GM23248 (cell line): ENCODE results near the gene CSPG4. TPM values are rescaled to one million over a fixed set of nuclear protein-coding genes. Genes with fewer than 3 reads are reported as not detected.
"Not testable (repeated sequence)": the region's sequence is repeated elsewhere in the genome, so short reads cannot be mapped to it uniquely, and the experiment has no call there.

Experiments
- DNase-seq: peaks from one replicate; pipeline ENCODE4 v3.0.0-alpha.2; 2015
- H2AFZ ChIP-seq: fragments of 200-600 bp; sonication (generic); 2 replicates; pipeline ENCODE4 v1.6.1; 2016; ENCODE audit warnings: antibody characterized with exemption
- H3F3A ChIP-seq: fragments of 200-600 bp; sonication (generic); 2 replicates; pipeline ENCODE4 v1.6.1; 2016; ENCODE audit warnings: mild to moderate bottlenecking, antibody characterized with exemption, mixed run types; ENCODE audit not compliant: insufficient read depth
- H3K27ac ChIP-seq: fragments of 200-600 bp; sonication (generic); 2 replicates; pipeline ENCODE4 v1.5.1; 2016; ENCODE audit warnings: mild to moderate bottlenecking
- H3K27me3 ChIP-seq: fragments of 200-600 bp; sonication (generic); replicated peaks from 2 replicates; pipeline ENCODE4 v1.6.1; 2016; ENCODE audit warnings: mild to moderate bottlenecking; ENCODE audit not compliant: insufficient read depth
- H3K36me3 ChIP-seq: fragments of 200-600 bp; sonication (generic); 2 replicates; pipeline ENCODE4 v1.6.1; 2016; ENCODE audit warnings: low read depth, mild to moderate bottlenecking
- H3K4me1 ChIP-seq: fragments of 200-600 bp; sonication (generic); 2 replicates; pipeline ENCODE4 v1.6.1; 2016; ENCODE audit warnings: mild to moderate bottlenecking; ENCODE audit not compliant: insufficient read depth
- H3K4me2 ChIP-seq: fragments of 200-600 bp; sonication (generic); one replicate; pipeline ENCODE4 v1.6.1; 2016; ENCODE audit warnings: mild to moderate bottlenecking; ENCODE audit not compliant: unreplicated experiment
- H3K4me3 ChIP-seq: fragments of 200-600 bp; sonication (generic); 2 replicates; pipeline ENCODE4 v1.5.1; 2016; ENCODE audit warnings: mild to moderate bottlenecking
- H3K79me2 ChIP-seq: fragments of 200-600 bp; sonication (generic); 2 replicates; pipeline ENCODE4 v1.6.1; 2016; ENCODE audit warnings: mild to moderate bottlenecking; ENCODE audit not compliant: insufficient read depth
- H3K9ac ChIP-seq: fragments of 200-600 bp; sonication (generic); 2 replicates; pipeline ENCODE4 v1.6.1; 2016; ENCODE audit warnings: mild to moderate bottlenecking
- H3K9me2 ChIP-seq: fragments of 200-600 bp; sonication (generic); 2 replicates; pipeline ENCODE4 v1.6.1; 2016; ENCODE audit warnings: mixed run types, mild to moderate bottlenecking, moderate library complexity; ENCODE audit not compliant: insufficient read depth
- H3K9me3 ChIP-seq: fragments of 200-600 bp; sonication (generic); one replicate; pipeline ENCODE4 v1.6.1; 2017; ENCODE audit warnings: low read depth
- H4K20me1 ChIP-seq: fragments of 200-600 bp; sonication (generic); 2 replicates; pipeline ENCODE4 v1.6.0; 2016; ENCODE audit not compliant: insufficient read depth
- EZH2 ChIP-seq: fragments of 200-600 bp; sonication (generic); IDR thresholded peaks from 2 replicates; pipeline ENCODE4 v1.6.1; 2018; ENCODE audit warnings: antibody characterized with exemption, mild to moderate bottlenecking; ENCODE audit not compliant: insufficient read depth, poor library complexity, severe bottlenecking
- EZH2phosphoT487 ChIP-seq: fragments of 200-600 bp; sonication (generic); IDR thresholded peaks from 2 replicates; pipeline ENCODE4 v1.6.1; 2018; ENCODE audit warnings: antibody characterized with exemption, moderate library complexity, mild to moderate bottlenecking, low read depth; ENCODE audit not compliant: insufficient read depth
- WGBS, 2 experiments: methylation state at CpG; one replicate each; pipeline ENCODE4 v1.1.6; 2015 to 2017; ENCODE audit warnings: low lambda C conversion rate in 2 of 2, low coverage in 1 of 2; ENCODE audit errors: missing lambda C conversion rate in 2 of 2; 5-methylcytosine and 5-hydroxymethylcytosine counted together
- in situ Hi-C: fragments of 300-500 bp; cut with MboI; formaldehyde crosslinking; loops from 2 replicates; pipeline ENCODE4 v1.15.0; 2020
- polyA plus RNA-seq: library from polyadenylated mRNA; unstranded; fragments of >200 nt; fragmentation: Nextera tagmentation; extraction: Ambion mirVana; gene quantifications from 2 replicates; pipeline ENCODE4 v1.2.1, GENCODE V29; 2016
- total RNA-seq: library from RNA; depleted of rRNA; stranded (reverse); fragments of >200 nt; shearing (Covaris generic); gene quantifications from 2 replicates; pipeline ENCODE4 v1.2.3, GENCODE V29; 2014

Gene CSPG4
- total and polyA plus RNA-seq, 2 experiments from 2014 or later: 5.3 to 25.8 TPM

DNA sequence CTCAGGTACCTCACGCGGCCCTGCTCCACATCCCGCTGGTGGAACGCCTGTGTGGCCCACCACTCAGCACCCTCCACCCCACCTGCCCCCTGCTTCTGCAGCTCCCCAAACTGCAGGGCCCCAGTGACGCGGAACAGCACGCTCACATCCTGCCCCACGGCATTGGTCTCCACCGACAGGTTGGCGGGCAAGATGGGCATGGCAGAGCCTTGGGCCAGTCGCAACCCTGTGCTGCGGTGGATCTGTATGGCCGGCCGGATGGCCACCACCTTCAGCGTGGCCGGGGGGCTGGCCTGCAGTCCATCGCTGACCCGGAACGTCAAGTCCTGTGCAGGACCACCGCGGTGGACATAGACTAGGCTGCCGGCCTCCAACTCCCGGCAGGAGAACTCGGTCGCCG is 23.8 kb downstream of the CSPG4 start:
- no peak overlapping the region for H3K4me2 ChIP-seq
- H3K4me1 ChIP-seq: peaks cover 5% of the 10 kb centered on the region
- H3K9ac ChIP-seq: no peak overlapping the region
- H3F3A ChIP-seq: peaks cover 4% of the 10 kb centered on the region
- no peaks in the 10 kb centered on the region for H3K9me3 ChIP-seq
- no peak overlapping the region for H2AFZ ChIP-seq
- no peaks in the 10 kb centered on the region for H3K36me3 ChIP-seq
- H3K27me3 ChIP-seq: no peaks in the 10 kb centered on the region
- H4K20me1 ChIP-seq: no peaks in the 10 kb centered on the region
- in situ Hi-C loops: no loop called here
- H3K27ac ChIP-seq: no peak overlapping the region
- no peak overlapping the region for H3K4me3 ChIP-seq
- 96 to 97% methylated on average over 18 to 26 of the region's 26 CpGs for WGBS, 2 experiments
- TF ChIP-seq EZH2phosphoT487 (no peak), EZH2 (no peak)
- no peaks in the 10 kb centered on the region for H3K79me2 ChIP-seq
- no peaks in the 10 kb centered on the region for H3K9me2 ChIP-seq
- no peak for DNase-seq

GRCh38 chr15:75688278-75688557 is 24.4 kb downstream of the CSPG4 start:
- no peak overlapping the region for H2AFZ ChIP-seq
- H3K4me3 ChIP-seq: no peak overlapping the region
- H3K79me2 ChIP-seq: no peaks in the 10 kb centered on the region
- TF ChIP-seq EZH2: no peak
- no peak for TF ChIP-seq EZH2phosphoT487
- H3K4me2 ChIP-seq: no peak overlapping the region
- H3F3A ChIP-seq: no peaks in the 10 kb centered on the region
- H3K9ac ChIP-seq: no peak overlapping the region
- 83 to 90% methylated on average over 7 of the region's 7 CpGs for WGBS, 2 experiments
- H4K20me1 ChIP-seq: no peaks in the 10 kb centered on the region
- no peaks in the 10 kb centered on the region for H3K27me3 ChIP-seq
- no peaks in the 10 kb centered on the region for H3K9me2 ChIP-seq
- DNase-seq: no peak
- in situ Hi-C loops: no loop called here
- no peak overlapping the region for H3K27ac ChIP-seq
- no peaks in the 10 kb centered on the region for H3K36me3 ChIP-seq
- no peaks in the 10 kb centered on the region for H3K9me3 ChIP-seq
- H3K4me1 ChIP-seq: no peaks in the 10 kb centered on the region

- no peak overlapping the region for H3K9ac ChIP-seq
- H3K4me3 ChIP-seq: no peak overlapping the region
- TF ChIP-seq EZH2phosphoT487 (no peak), EZH2 (no peak)
- H3K36me3 ChIP-seq: no peaks in the 10 kb centered on the region
- no peak overlapping the region for H3K27ac ChIP-seq
- H4K20me1 ChIP-seq: no peaks in the 10 kb centered on the region
- no peak for DNase-seq
- H3K79me2 ChIP-seq: no peaks in the 10 kb centered on the region
- no peak overlapping the region for H3K4me2 ChIP-seq
- no peaks in the 10 kb centered on the region for H3F3A ChIP-seq
- H3K4me1 ChIP-seq: no peaks in the 10 kb centered on the region
- no peaks in the 10 kb centered on the region for H3K9me2 ChIP-seq
- H3K27me3 ChIP-seq: no peaks in the 10 kb centered on the region
- H2AFZ ChIP-seq: no peak overlapping the region
- H3K9me3 ChIP-seq: no peaks in the 10 kb centered on the region
- WGBS, 2 experiments: 92 to 95% methylated on average over 38 to 43 of the region's 44 CpGs
- in situ Hi-C loops: no loop called here
Measured at GRCh38 chr15:75687486-75688277, 25.0 kb downstream of the CSPG4 start.

DNA sequence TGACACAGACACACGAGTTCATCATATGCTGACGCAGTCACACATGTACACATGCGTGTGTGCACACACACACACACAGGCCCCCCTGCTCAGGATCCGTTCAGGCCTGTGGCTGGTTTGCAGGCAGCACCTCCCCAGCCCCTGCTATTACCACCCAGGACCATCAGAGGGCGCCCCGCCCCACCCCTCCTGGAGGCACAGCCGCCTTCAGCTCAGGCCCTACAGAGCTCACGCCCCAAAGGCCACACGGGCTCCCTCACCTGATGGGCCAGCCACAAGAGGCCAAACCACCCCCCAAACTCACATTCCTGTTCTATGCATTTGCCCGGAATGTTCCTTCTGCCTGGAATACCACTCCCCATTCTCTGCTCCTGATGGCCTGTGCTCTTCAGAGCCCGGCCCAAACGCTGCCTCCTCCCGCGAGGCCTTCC is 26.4 kb downstream of the CSPG4 start:
- H3K27me3 ChIP-seq, H4K20me1 ChIP-seq, H3K9me3 ChIP-seq, H3K36me3 ChIP-seq, H3K9ac ChIP-seq, H3K4me2 ChIP-seq, H2AFZ ChIP-seq, in situ Hi-C loops, H3F3A ChIP-seq, H3K27ac ChIP-seq, H3K79me2 ChIP-seq, H3K4me3 ChIP-seq, H3K4me1 ChIP-seq, H3K9me2 ChIP-seq: not testable (repeated sequence)
- 40 to 50% methylated on average over 10 to 11 of the region's 14 CpGs for WGBS, 2 experiments
- peak; percentile 69 for DNase-seq

DNA sequence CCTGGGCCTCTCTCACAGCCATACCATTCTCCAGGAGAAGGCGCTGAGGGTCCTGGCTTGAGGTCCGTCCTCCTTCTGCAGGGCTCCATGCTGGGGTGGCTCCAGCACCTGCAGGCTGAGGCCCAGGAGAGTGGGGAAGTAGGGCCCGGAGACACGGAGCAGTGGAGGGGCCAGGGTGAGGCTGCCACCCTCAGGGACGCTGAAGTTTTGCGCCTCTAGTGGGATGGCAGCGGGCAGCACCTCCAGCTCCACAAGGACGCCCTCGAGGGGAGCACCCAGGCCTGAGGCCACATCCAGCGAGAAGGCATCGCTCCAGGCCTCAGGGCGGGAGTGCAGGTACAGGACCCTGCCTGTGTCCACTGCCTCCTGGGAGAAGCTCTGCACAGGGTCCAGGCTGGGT is 27.5 kb downstream of the CSPG4 start:
- H3K79me2 ChIP-seq: no peaks in the 10 kb centered on the region
- no peaks in the 10 kb centered on the region for H3K27me3 ChIP-seq
- no peak for TF ChIP-seq EZH2phosphoT487
- no peak for TF ChIP-seq EZH2
- no peak overlapping the region for H3K9ac ChIP-seq
- H3K36me3 ChIP-seq: no peaks in the 10 kb centered on the region
- H3K4me3 ChIP-seq: no peak overlapping the region
- no peak for DNase-seq
- WGBS, 2 experiments: 74 to 82% methylated on average over 7 to 12 of the region's 12 CpGs
- no peak overlapping the region for H3K27ac ChIP-seq
- H4K20me1 ChIP-seq: no peaks in the 10 kb centered on the region
- H3K9me3 ChIP-seq: no peaks in the 10 kb centered on the region
- no peaks in the 10 kb centered on the region for H3K9me2 ChIP-seq
- no peak overlapping the region for H3K4me2 ChIP-seq
- H3K4me1 ChIP-seq: no peaks in the 10 kb centered on the region
- no peak overlapping the region for H2AFZ ChIP-seq
- H3F3A ChIP-seq: no peaks in the 10 kb centered on the region
- in situ Hi-C loops: no loop called here
